K562 (cell line): ENCODE results near the gene NAALAD2. TPM values are rescaled to one million over a fixed set of nuclear protein-coding genes. Genes with fewer than 3 reads are reported as not detected.
"Not testable (repeated sequence)": the region's sequence is repeated elsewhere in the genome, so short reads cannot be mapped to it uniquely, and the experiment has no call there.

Source experiments
- ATAC-seq: fragments of 200-7000 bp; cut with Tn5 transposase; 3 replicates; pipeline ENCODE4 v1.9.1; 2020; ENCODE audit warnings: moderate library complexity
- BruUV-seq: library from RNA; stranded (reverse); fragments of 400-500 nt; replicated peaks from 2 replicates; lab custom pipeline; 2021; lab: Mats Ljungman, UMichigan
- CTCF ChIA-PET: fragments of 300-600 bp; formaldehyde crosslinking; extraction: SDS; loops from one replicate; lab custom pipeline; 2021; ENCODE audit warnings: low intra/inter-chr PET ratio; lab: Yijun Ruan, JAX
- POLR2A ChIA-PET: fragments of 300-600, 350-650 bp; sonication (Branson Sonifier 250); formaldehyde crosslinking; extraction: SDS; loops from one replicate; lab custom pipeline; 2021; ENCODE audit warnings: antibody characterized with exemption, inconsistent platforms; lab: Yijun Ruan, JAX
- DNase-seq, 4 experiments: peaks; one replicate each; pipeline versions ENCODE4 v3.0.0 to v3.0.0-alpha.2; 2011 to 2018; ENCODE audit warnings: low spot score in 3 of 4, mixed read lengths in 3 of 4; ENCODE audit errors: extremely low read depth in 1 of 4
- FAIRE-seq: peaks from 2 replicates; lab custom pipeline; 2011; peaks lifted over from hg19 to GRCh38; lab: Jason Lieb, UNC
- H2AFZ ChIP-seq: 2 replicates; pipeline ENCODE4 v1.6.0; 2011; ENCODE audit warnings: low read depth, low read length, control low read depth, inconsistent platforms
- H3K27ac ChIP-seq: fragments of 200-600 bp; 3 replicates; pipeline ENCODE4 v1.8.0; 2011; ENCODE audit warnings: low read depth, mild to moderate bottlenecking, control low read depth, inconsistent platforms, low read length, moderate library complexity, mixed read lengths; ENCODE audit errors: extremely low read depth
- H3K27me3 ChIP-seq, 2 experiments: fragments of 300-600 bp in 1 of 2; 2 replicates in 1 of 2; 3 replicates in 1 of 2; pipeline versions ENCODE4 v1.6.0 to v1.8.0; 2011; ENCODE audit warnings: inconsistent platforms in 2 of 2, low read length in 2 of 2, mild to moderate bottlenecking in 1 of 2, mixed read lengths in 1 of 2, moderate library complexity in 1 of 2; ENCODE audit not compliant: control insufficient read depth in 2 of 2, insufficient read depth in 2 of 2
- H3K36me3 ChIP-seq: fragments of 300-600 bp; 3 replicates; pipeline ENCODE4 v1.8.0; 2011; ENCODE audit warnings: mild to moderate bottlenecking, low read length, inconsistent platforms; ENCODE audit not compliant: control insufficient read depth, insufficient read depth
- H3K4me1 ChIP-seq, 2 experiments: fragments of 200-600 bp in 1 of 2; replicated peaks in 1 of 2; 2 replicates in 1 of 2; 3 replicates in 1 of 2; pipeline versions ENCODE4 v1.5.1 to v1.8.0; 2011; ENCODE audit warnings: inconsistent platforms in 2 of 2, low read length in 2 of 2, mild to moderate bottlenecking in 1 of 2, mixed read lengths in 1 of 2, moderate library complexity in 1 of 2; ENCODE audit not compliant: control insufficient read depth in 2 of 2, insufficient read depth in 2 of 2
- H3K4me2 ChIP-seq: 2 replicates; pipeline ENCODE4 v1.6.1; 2011; ENCODE audit warnings: low read length, control low read depth, inconsistent platforms, mixed read lengths; ENCODE audit not compliant: insufficient read depth
- H3K4me3 ChIP-seq: fragments of 200-600 bp; sonication (generic), shearing (Covaris generic); 2 replicates; pipeline ENCODE4 v1.5.1; 2016; ENCODE audit warnings: control low read depth, inconsistent platforms
- H3K79me2 ChIP-seq: fragments of 200-600 bp; 3 replicates; pipeline ENCODE4 v1.8.0; 2011; ENCODE audit warnings: low read length, inconsistent platforms; ENCODE audit not compliant: control insufficient read depth, insufficient read depth
- H3K9ac ChIP-seq, 2 experiments: 2 replicates each; pipeline versions ENCODE4 v1.6.0 to v1.6.1; 2011; ENCODE audit warnings: low read depth in 2 of 2, low read length in 2 of 2, control low read depth in 1 of 2, inconsistent platforms in 1 of 2, mild to moderate bottlenecking in 1 of 2, mixed read lengths in 1 of 2; ENCODE audit not compliant: insufficient read depth in 1 of 2
- H3K9me1 ChIP-seq: one replicate; pipeline ENCODE4 v1.6.0; 2011; ENCODE audit warnings: inconsistent platforms, mild to moderate bottlenecking, low read length, moderate library complexity; ENCODE audit not compliant: control insufficient read depth, insufficient read depth
- H3K9me3 ChIP-seq: replicated peaks from 2 replicates; pipeline ENCODE4 v1.5.1; 2011; ENCODE audit warnings: low read depth, low read length, inconsistent platforms; ENCODE audit not compliant: control insufficient read depth, insufficient read depth
- H4K20me1 ChIP-seq: replicated peaks from 2 replicates; pipeline ENCODE4 v1.6.1; 2011; ENCODE audit warnings: low read length, inconsistent platforms, mixed read lengths; ENCODE audit not compliant: control insufficient read depth, insufficient read depth
- MAFK ChIP-seq: IDR thresholded peaks from 2 replicates; pipeline ENCODE4 v1.6.1; 2011; ENCODE audit warnings: low read length, improper control_type of control experiment
- NFATC3 ChIP-seq: fragments of 450-650 bp; IDR thresholded peaks from 2 replicates; pipeline ENCODE4 v1.6.1; 2017; ENCODE audit warnings: mild to moderate bottlenecking
- RAD21 ChIP-seq, 2 experiments: fragments of 250-450 bp in 1 of 2; fragments of 450-650 bp in 1 of 2; sonication (Bioruptor Pico) in 1 of 2; formaldehyde crosslinking in 1 of 2; IDR thresholded peaks in 1 of 2; conservative IDR thresholded peaks in 1 of 2; 2 replicates each; pipeline versions ENCODE4 v1.4.0 to v1.8.0; 2020 to 2022; ENCODE audit warnings: mild to moderate bottlenecking in 2 of 2, moderate library complexity in 1 of 2
- SAFB ChIP-seq: fragments of 200-400 bp; formaldehyde crosslinking; IDR thresholded peaks from 2 replicates; pipeline ENCODE4 v1.6.1; 2017; ENCODE audit warnings: low read depth, low read length, borderline replicate concordance
- SAP30 ChIP-seq: fragments of 200-600 bp; sonication (generic); IDR thresholded peaks from 2 replicates; pipeline ENCODE4 v1.6.1; 2012; ENCODE audit warnings: borderline replicate concordance, low read depth, mild to moderate bottlenecking, moderate library complexity, low read length, control low read depth, inconsistent platforms; ENCODE audit not compliant: insufficient read depth, poor library complexity, severe bottlenecking
- ZNF41 ChIP-seq: fragments of 250-450 bp; sonication (Bioruptor Pico); conservative IDR thresholded peaks from 2 replicates; pipeline ENCODE4 v1.4.0; 2020; ENCODE audit warnings: mild to moderate bottlenecking
- ZNF431 ChIP-seq: sonication (generic); formaldehyde crosslinking; IDR thresholded peaks from 2 replicates; pipeline ENCODE4 v1.8.0; 2022; ENCODE audit warnings: mild to moderate bottlenecking, missing genetic modification reagents
- ZNF77 ChIP-seq: fragments of 250-450 bp; sonication (Bioruptor Pico); IDR thresholded peaks from 2 replicates; pipeline ENCODE4 v1.5.0; 2020
- WGBS: fragments of 100-300 bp; shearing (Covaris generic); methylation state at CpG from one replicate; pipeline ENCODE4 v1.1.6; 2016; ENCODE audit warnings: low coverage, mixed read lengths; ENCODE audit not compliant: insufficient coverage; ENCODE audit errors: missing lambda C conversion rate; 5-methylcytosine and 5-hydroxymethylcytosine counted together
- in situ Hi-C: fragments of 300-500 bp; cut with MboI; formaldehyde crosslinking; loops from 4 replicates; pipeline ENCODE4 v1.15.0; 2018; ENCODE audit warnings: inconsistent platforms, mixed read lengths
- intact Hi-C: fragments of 100-400 bp; cut with micrococcal nuclease; formaldehyde crosslinking; loops from 2 replicates; pipeline ENCODE4 v1.14.2; 2022
- polyA plus RNA-seq, 8 experiments: library from polyadenylated mRNA; depleted of rRNA in 4 of 8; stranded (reverse) in 5 of 8; unstranded in 3 of 8; fragments of >200 nt; fragmentation: Nextera tagmentation in 2 of 8; fragmentation: Illumina TruSeq in 1 of 8; extraction: Ambion mirVana in 2 of 8; extraction: Trizol in 1 of 8; gene quantifications; 2 replicates each; pipeline versions ENCODE4 v1.2.1 to v1.2.3, GENCODE V29; 2011 to 2014; ENCODE audit warnings: inconsistent platforms in 1 of 8, missing spikeins in 1 of 8
- total RNA-seq, 7 experiments: library from RNA; depleted of rRNA in 6 of 7; stranded (reverse); fragments of >200 nt in 6 of 7; fragmentation: Illumina TruSeq in 2 of 7; extraction: Trizol in 2 of 7; gene quantifications; 2 replicates each; pipeline versions ENCODE4 v1.2.1 to v1.2.3, GENCODE V29; 2011 to 2021; ENCODE audit warnings: low replicate concordance in 1 of 7

Gene NAALAD2
- total and polyA plus RNA-seq, 9 of the 15 experiments (the other 6 are each of a cell fraction or from before 2014, with no cell fraction given): 0.05 to 0.24 (median 0.12) TPM

GRCh38 chr11:90204832-90205646 is 70.6 kb downstream of the NAALAD2 start (continued):
- TF ChIP-seq RAD21 (CRISPR knock-in tag; conservative IDR thresholded peaks at IDR 0.05 in 1 of 2, IDR thresholded peaks at IDR 0.05 in 1 of 2): peak; percentile 72 to 73

- H4K20me1 ChIP-seq, intact Hi-C loops, ATAC-seq, DNase-seq, H3K9me3 ChIP-seq, FAIRE-seq, in situ Hi-C loops, H3K27ac ChIP-seq, BruUV-seq, H3K4me1 ChIP-seq, CTCF ChIA-PET, H3K4me3 ChIP-seq, H3K9ac ChIP-seq, H3K4me2 ChIP-seq, H2AFZ ChIP-seq, H3K9me1 ChIP-seq, POLR2A ChIA-PET, H3K27me3 ChIP-seq: not testable (repeated sequence)
- Histone ChIP-seq H3K79me2 (peaks cover 12% of the 10 kb centered on the region; the same call in 2 of the 3 replicates), H3K36me3 (peaks cover 97% of the 10 kb centered on the region)
- 95% methylated on average over 10 of the region's 10 CpGs for WGBS
These were observed 73.5 kb downstream of the NAALAD2 start for GRCh38 chr11:90207992-90208391.

GRCh38 chr11:90208857-90209256 is 74.4 kb downstream of the NAALAD2 start:
- Histone ChIP-seq H3K27me3 (no peaks in the 10 kb centered on the region), H3K4me2 (no peak overlapping the region), H3K9me3 (no peaks in the 10 kb centered on the region), H3K79me2 (peaks cover 20% of the 10 kb centered on the region; the same call in 2 of the 3 replicates), H4K20me1 (no peaks in the 10 kb centered on the region), H3K4me3 (no peak overlapping the region), H3K36me3 (peaks cover 97% of the 10 kb centered on the region), H3K9ac (no peak overlapping the region), H2AFZ (no peak overlapping the region), H3K4me1 (no peaks in the 10 kb centered on the region), H3K27ac (no peak overlapping the region), H3K9me1 (no peaks in the 10 kb centered on the region)
- TF ChIP-seq SAP30: no peak
- no peak for TF ChIP-seq ZNF77 (CRISPR knock-in tag)
- no peak for TF ChIP-seq ZNF431 (CRISPR knock-in tag)
- TF ChIP-seq NFATC3: no peak
- TF ChIP-seq ZNF41 (CRISPR knock-in tag): no peak
- TF ChIP-seq SAFB: no peak
- TF ChIP-seq MAFK: no peak
- DNase-seq (no peak), ATAC-seq (no peak), FAIRE-seq (no peak)
- intact Hi-C loops (no loop called here), in situ Hi-C loops (no loop called here)
- BruUV-seq: no TSS peak
- POLR2A ChIA-PET: no interaction called here
- WGBS: 92% methylated on average over 2 of the region's 2 CpGs
- CTCF ChIA-PET: interaction anchor here (0.5 kb wide), 1 partner anchor 79 kb away, joined by 3 read pairs; no protein-coding TSS in a partner anchor
